Activated T-cell treated with anti-CD3 and anti-CD28 coated beads, Interleukin-2, amount 50 U/mL, for 72 hours (primary cell): Measurements from ENCODE around the gene KCNG4. TPM values are rescaled to one million over a fixed set of nuclear protein-coding genes. Genes with fewer than 3 reads are reported as not detected.

Experiments
- ATAC-seq, 2 donors: fragments of 150-1000 bp; cut with Tn5 transposase; replicated peaks in 1 of 2; 2 replicates each; pipeline ENCODE4 v1.10.0; 2021; ENCODE audit warnings: moderate library complexity in 2 of 2, mild to moderate bottlenecking in 1 of 2
- DNase-seq, 2 donors: peaks; one replicate each; pipeline ENCODE4 v3.0.0; 2021 to 2022; ENCODE audit warnings: mixed read lengths in 1 of 2
- H3K27ac Mint-ChIP-seq: one replicate; pipeline ENCODE4 v1.8.0; 2022; ENCODE audit warnings: mild to moderate bottlenecking, moderate library complexity, mixed read lengths
- H3K27me3 Mint-ChIP-seq: one replicate; pipeline ENCODE4 v1.8.0; 2022; ENCODE audit warnings: low read depth, mixed read lengths
- H3K36me3 Mint-ChIP-seq, 2 donors: one replicate each; pipeline ENCODE4 v1.8.0; 2022; ENCODE audit warnings: mixed read lengths in 2 of 2, mild to moderate bottlenecking in 1 of 2; ENCODE audit not compliant: insufficient read depth in 2 of 2
- H3K4me1 Mint-ChIP-seq: one replicate; pipeline ENCODE4 v1.8.0; 2022; ENCODE audit warnings: low read depth, mixed read lengths
- H3K4me3 Mint-ChIP-seq, 2 donors: one replicate each; pipeline ENCODE4 v1.8.0; 2022; ENCODE audit warnings: mild to moderate bottlenecking in 2 of 2, mixed read lengths in 2 of 2, moderate library complexity in 2 of 2
- H3K9me3 Mint-ChIP-seq, 2 donors: one replicate each; pipeline ENCODE4 v1.8.0; 2022; ENCODE audit warnings: mixed read lengths in 2 of 2
- total RNA-seq, 2 donors: library from RNA; stranded (reverse); gene quantifications; one replicate each; pipeline ENCODE4 v1.2.3, GENCODE V29; 2022

The KCNG4 gene, protein sequence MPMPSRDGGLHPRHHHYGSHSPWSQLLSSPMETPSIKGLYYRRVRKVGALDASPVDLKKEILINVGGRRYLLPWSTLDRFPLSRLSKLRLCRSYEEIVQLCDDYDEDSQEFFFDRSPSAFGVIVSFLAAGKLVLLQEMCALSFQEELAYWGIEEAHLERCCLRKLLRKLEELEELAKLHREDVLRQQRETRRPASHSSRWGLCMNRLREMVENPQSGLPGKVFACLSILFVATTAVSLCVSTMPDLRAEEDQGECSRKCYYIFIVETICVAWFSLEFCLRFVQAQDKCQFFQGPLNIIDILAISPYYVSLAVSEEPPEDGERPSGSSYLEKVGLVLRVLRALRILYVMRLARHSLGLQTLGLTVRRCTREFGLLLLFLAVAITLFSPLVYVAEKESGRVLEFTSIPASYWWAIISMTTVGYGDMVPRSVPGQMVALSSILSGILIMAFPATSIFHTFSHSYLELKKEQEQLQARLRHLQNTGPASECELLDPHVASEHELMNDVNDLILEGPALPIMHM
- total RNA-seq = not detected

- no peaks in the 10 kb centered on the region for H3K36me3 Mint-ChIP-seq
- no peaks in the 10 kb centered on the region for H3K4me1 Mint-ChIP-seq
- H3K4me3 Mint-ChIP-seq = no peak within 1 kb of the TSS
- DNase-seq (no peak), ATAC-seq (no peak)
- peaks cover 35% of the 10 kb centered on the region for H3K27me3 Mint-ChIP-seq
- no peak within 1 kb of the TSS for H3K27ac Mint-ChIP-seq
- H3K9me3 Mint-ChIP-seq = peaks cover 0 to 4% of the 10 kb centered on the region in 2 donors
These were observed at the start of gene KCNG4 for GRCh38 chr16:84239909-84240308. Gene KCNG4, minus strand, starts transcription at chr16:84240012. Its CDS starts 2,527 bp downstream, at chr16:84237485.

DNA sequence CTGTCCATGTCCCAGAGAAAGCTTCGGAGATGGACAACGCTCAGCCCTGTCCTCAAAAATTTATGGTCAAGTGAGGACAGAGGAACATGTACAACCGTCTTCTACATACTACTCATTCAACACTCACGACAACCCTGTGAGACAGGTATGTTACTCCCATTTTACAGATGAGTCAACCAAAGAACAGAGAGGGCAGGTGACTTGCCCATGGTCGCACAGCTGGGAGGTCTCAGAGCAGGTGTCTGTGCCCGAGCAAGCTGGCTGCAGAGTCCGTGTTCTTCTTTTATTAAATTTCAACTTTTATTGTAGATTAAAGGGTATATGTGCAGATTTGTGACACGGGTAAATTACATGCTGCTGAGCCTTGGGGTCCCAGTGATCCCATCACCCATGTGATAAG, 49.1 kb upstream of the KCNG4 start:
- no peaks in the 10 kb centered on the region for H3K36me3 Mint-ChIP-seq

DNA sequence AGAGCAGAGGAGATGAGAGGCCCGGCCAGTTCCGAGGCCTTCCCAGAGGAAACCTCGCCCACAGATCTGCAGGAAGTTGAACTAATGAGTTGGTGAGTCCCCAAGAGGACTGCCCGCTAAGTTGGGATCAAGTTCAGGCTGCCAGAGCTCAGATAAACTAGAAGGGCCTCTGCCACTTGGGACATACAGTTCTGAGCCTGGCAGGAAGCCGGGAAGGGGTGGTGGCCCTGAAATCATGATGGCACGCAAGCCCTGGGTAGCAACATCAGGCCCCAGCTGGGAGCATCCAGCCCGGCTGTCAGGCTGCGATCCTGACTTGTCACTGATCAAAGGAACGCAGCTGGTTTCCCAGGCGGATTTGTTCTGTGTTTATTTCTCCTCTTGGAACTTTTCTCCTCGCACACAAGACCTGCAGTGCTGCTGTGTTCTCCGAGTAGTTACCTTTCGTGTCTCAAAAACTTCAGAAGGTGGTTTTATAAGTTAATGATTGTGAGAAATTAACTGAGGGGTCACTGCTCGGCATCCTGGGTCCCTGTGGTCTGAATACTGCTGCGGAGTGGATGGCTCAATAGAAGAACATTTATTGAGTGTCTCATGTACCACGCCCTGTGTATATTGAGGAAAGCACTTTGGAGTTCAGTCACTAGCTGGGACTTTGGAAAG, 46.9 kb upstream of the KCNG4 start:
- Mint-ChIP-seq H3K27ac (no peak overlapping the region), H3K9me3 (no peaks in the 10 kb centered on the region), H3K4me1 (peaks cover 4% of the 10 kb centered on the region), H3K4me3 (no peak overlapping the region), H3K27me3 (peaks cover 28% of the 10 kb centered on the region), H3K36me3 (no peaks in the 10 kb centered on the region)
- DNase-seq (no peak), ATAC-seq (no peak)

More for the DNA sequence above, 49.1 kb upstream of the KCNG4 start:
- ATAC-seq (no peak), DNase-seq (no peak)
- Mint-ChIP-seq H3K27ac (no peak overlapping the region), H3K9me3 (no peaks in the 10 kb centered on the region), H3K4me1 (peaks cover 7% of the 10 kb centered on the region), H3K4me3 (no peak overlapping the region), H3K27me3 (peaks cover 33% of the 10 kb centered on the region)

GRCh38 chr16:84284154-84284722, 44.4 kb upstream of the KCNG4 start:
- ATAC-seq = no peak
- no peaks in the 10 kb centered on the region for H3K9me3 Mint-ChIP-seq

GRCh38 chr16:84283314-84284153, 43.7 kb upstream of the KCNG4 start:
- no peaks in the 10 kb centered on the region for H3K36me3 Mint-ChIP-seq
- ATAC-seq (no peak), DNase-seq (no peak)
- H3K4me1 Mint-ChIP-seq = no peaks in the 10 kb centered on the region
- H3K4me3 Mint-ChIP-seq = no peak overlapping the region
- peaks cover 13% of the 10 kb centered on the region for H3K27me3 Mint-ChIP-seq
- H3K27ac Mint-ChIP-seq = no peak overlapping the region
- H3K9me3 Mint-ChIP-seq = no peaks in the 10 kb centered on the region

More at GRCh38 chr16:84284154-84284722, 44.4 kb upstream of the KCNG4 start:
- no peak overlapping the region for H3K27ac Mint-ChIP-seq
- DNase-seq = no peak
- H3K4me3 Mint-ChIP-seq = no peak overlapping the region
- peaks cover 17% of the 10 kb centered on the region for H3K27me3 Mint-ChIP-seq
- H3K36me3 Mint-ChIP-seq = no peaks in the 10 kb centered on the region
- no peaks in the 10 kb centered on the region for H3K4me1 Mint-ChIP-seq

DNA sequence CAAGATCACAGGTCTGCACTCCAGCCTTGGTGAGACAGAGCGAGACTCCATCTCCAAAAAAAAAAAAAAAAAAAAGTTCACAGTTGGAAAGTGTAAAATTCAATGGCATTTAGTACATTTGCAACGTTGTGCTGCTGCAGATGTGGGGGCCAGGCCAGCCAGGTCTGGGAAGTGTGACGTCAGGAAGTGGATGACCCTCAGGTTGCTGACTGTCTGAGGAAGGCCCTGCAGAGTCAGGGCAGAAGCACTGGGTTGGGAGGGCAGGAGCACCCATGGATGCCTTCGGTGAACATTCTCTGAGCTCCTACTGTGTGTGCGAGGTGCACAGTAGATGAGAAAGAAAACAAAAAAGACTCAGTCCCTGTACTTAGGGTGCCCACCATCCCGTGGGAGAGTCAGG, 42.7 kb upstream of the KCNG4 start:
- Mint-ChIP-seq H3K27ac (no peak overlapping the region), H3K4me3 (no peak overlapping the region), H3K4me1 (no peaks in the 10 kb centered on the region), H3K36me3 (no peaks in the 10 kb centered on the region), H3K9me3 (no peaks in the 10 kb centered on the region), H3K27me3 (peaks cover 8% of the 10 kb centered on the region)
- no peak for ATAC-seq
- DNase-seq = no peak

GRCh38 chr16:84281074-84281473, 41.3 kb upstream of the KCNG4 start:
- H3K36me3 Mint-ChIP-seq = no peaks in the 10 kb centered on the region
- H3K4me3 Mint-ChIP-seq = no peak overlapping the region
- H3K9me3 Mint-ChIP-seq = no peaks in the 10 kb centered on the region
- DNase-seq (no peak), ATAC-seq (no peak)
- H3K27ac Mint-ChIP-seq = no peak overlapping the region
- H3K27me3 Mint-ChIP-seq = peaks cover 8% of the 10 kb centered on the region
- no peaks in the 10 kb centered on the region for H3K4me1 Mint-ChIP-seq

DNA sequence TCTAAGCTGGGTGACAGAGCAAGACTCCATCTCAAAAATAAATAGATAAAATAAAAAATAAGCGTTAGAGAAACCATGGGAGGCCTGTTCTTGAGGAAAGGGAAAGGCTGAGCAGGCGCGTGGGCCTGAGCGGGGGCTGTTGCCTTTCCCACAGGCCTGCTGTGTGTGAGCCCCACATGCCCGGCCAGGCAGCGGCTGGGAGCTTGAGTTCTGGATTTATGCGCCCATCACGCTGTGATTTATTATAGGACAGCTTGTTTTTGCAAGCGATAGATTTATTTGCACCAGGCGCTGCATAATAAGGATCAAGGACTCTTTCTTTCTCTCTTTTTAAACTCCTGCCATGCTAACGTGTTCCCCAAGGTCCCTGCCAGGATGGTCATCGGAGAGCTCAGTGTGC, 40.1 kb upstream of the KCNG4 start:
- ATAC-seq (no peak), DNase-seq (no peak)
- no peak overlapping the region for H3K27ac Mint-ChIP-seq
- no peaks in the 10 kb centered on the region for H3K36me3 Mint-ChIP-seq
- no peaks in the 10 kb centered on the region for H3K9me3 Mint-ChIP-seq
- H3K27me3 Mint-ChIP-seq = peaks cover 8% of the 10 kb centered on the region
- H3K4me3 Mint-ChIP-seq = no peak overlapping the region
- H3K4me1 Mint-ChIP-seq = no peaks in the 10 kb centered on the region

DNA sequence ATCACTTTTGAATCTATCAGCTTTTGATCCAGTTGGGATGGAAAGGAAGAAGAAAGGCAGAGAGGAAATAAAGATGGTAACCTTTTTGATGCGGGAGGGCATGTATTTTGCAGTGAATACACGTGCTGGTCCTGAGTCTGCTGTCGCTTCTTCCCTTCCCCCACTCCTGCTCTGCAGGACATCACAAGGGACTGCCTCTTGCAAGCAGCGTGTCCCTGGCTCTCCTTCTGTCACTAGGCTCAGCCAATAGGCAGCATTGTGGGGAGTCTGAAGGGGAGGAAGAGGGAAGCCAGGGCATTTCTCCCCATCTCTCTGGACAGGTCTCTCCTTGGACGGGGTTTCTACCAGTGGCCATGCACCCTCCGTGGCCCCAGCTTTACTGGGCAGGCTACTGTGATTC, 39.2 kb upstream of the KCNG4 start:
- Mint-ChIP-seq H3K4me1 (no peaks in the 10 kb centered on the region), H3K27me3 (peaks cover 8% of the 10 kb centered on the region), H3K27ac (no peak overlapping the region), H3K36me3 (no peaks in the 10 kb centered on the region), H3K9me3 (no peaks in the 10 kb centered on the region), H3K4me3 (no peak overlapping the region)
- no peak for ATAC-seq
- DNase-seq = no peak

GRCh38 chr16:84278333-84278732, 38.5 kb upstream of the KCNG4 start:
- peaks cover 5% of the 10 kb centered on the region for H3K27me3 Mint-ChIP-seq
- H3K27ac Mint-ChIP-seq = no peak overlapping the region
- no peaks in the 10 kb centered on the region for H3K36me3 Mint-ChIP-seq
- H3K4me1 Mint-ChIP-seq = no peaks in the 10 kb centered on the region
- no peak for DNase-seq
- ATAC-seq = no peak
- no peaks in the 10 kb centered on the region for H3K9me3 Mint-ChIP-seq
- no peak overlapping the region for H3K4me3 Mint-ChIP-seq

DNA sequence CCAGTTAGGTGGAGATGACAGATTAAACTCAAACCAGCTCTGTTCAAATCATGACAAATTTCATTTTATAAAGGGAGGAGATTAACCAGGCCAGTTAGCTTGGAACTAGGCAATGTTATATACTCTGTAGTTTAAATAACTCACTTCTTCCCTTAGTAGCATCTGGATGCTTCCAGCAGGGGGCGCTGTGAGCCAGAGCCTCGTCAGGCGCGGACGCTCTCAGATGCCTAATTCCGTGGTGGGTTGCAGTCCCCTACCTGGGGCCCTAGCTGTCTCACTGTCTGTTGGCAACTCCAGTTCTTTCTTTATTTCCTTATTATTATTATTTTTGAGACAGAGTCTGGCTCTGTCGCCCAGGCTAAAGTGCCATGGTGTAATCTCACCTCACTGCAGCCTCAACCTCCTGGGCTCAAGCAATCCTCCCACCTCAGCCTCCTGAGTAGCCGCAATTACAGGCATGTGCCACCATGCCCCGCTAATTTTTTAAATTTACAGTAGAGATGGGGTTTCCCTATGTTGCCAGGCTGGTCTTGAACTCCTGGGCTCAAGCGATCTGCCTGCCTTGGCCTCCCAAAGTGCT, 37.5 kb upstream of the KCNG4 start:
- Mint-ChIP-seq H3K27ac (no peak overlapping the region), H3K4me1 (no peaks in the 10 kb centered on the region), H3K9me3 (no peaks in the 10 kb centered on the region), H3K27me3 (no peaks in the 10 kb centered on the region), H3K4me3 (no peak overlapping the region), H3K36me3 (no peaks in the 10 kb centered on the region)
- ATAC-seq (peak; percentile 55 to 80), DNase-seq (peak; percentile 72 to 74)

GRCh38 chr16:84275585-84276151, 35.9 kb upstream of the KCNG4 start:
- H3K4me1 Mint-ChIP-seq = no peaks in the 10 kb centered on the region
- H3K9me3 Mint-ChIP-seq = no peaks in the 10 kb centered on the region
- no peak for DNase-seq
- no peaks in the 10 kb centered on the region for H3K36me3 Mint-ChIP-seq
- no peak overlapping the region for H3K27ac Mint-ChIP-seq
- ATAC-seq = no peak
- H3K27me3 Mint-ChIP-seq = no peaks in the 10 kb centered on the region
- H3K4me3 Mint-ChIP-seq = no peak overlapping the region
